GM12878 (cell line): ENCODE results near the gene NKX2-2.

Experiments
- BRCA1 ChIP-seq: IDR thresholded peaks from 2 replicates; pipeline ENCODE4 v1.6.1; 2011; ENCODE audit warnings: low read depth, low read length, improper control_type of control experiment
- HDAC6 ChIP-seq: fragments of 200-600 bp; sonication (generic); IDR thresholded peaks from one replicate; pipeline ENCODE4 v1.8.0; 2017; ENCODE audit warnings: antibody characterized with exemption; ENCODE audit not compliant: unreplicated experiment
- NFYB ChIP-seq: IDR thresholded peaks from 2 replicates; pipeline ENCODE4 v1.6.1; 2011; ENCODE audit warnings: low read depth, mild to moderate bottlenecking, low read length, improper control_type of control experiment, moderate library complexity; ENCODE audit not compliant: insufficient read depth
- RELA ChIP-seq: fragments of 450-650 bp; IDR thresholded peaks from 2 replicates; pipeline ENCODE4 v1.8.0; 2014; ENCODE audit warnings: borderline replicate concordance; ENCODE audit not compliant: partially characterized antibody
- ZNF274 ChIP-seq: IDR thresholded peaks from one replicate; pipeline ENCODE4 v1.8.0; 2011; ENCODE audit not compliant: insufficient read length, insufficient read depth

DNA sequence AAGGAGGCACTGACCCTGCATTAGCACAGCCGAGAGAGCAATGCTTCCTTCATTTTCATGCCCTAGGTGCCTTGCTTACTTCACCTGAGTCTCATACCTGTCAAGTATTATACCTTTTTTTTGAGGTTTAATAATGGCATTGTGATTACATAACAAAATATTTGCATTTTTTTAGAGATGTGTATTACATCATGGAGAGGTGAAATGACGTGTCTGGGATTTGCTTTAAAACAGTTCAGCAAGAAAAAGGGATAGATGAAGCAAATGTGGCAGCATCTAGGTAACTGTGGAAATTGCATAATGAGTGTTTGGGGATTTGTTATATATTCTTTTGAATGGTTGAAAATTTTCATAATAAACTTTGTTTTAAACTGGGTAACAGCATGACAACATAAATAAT, 48.9 kb downstream of the NKX2-2 start:
- TF ChIP-seq BRCA1 (no peak), RELA (no peak), NFYB (no peak), HDAC6 (no peak), ZNF274 (no peak)
